OCI-LY7 (cell line): ENCODE results near the gene OTUD7B.

Experiments used
- CTCF ChIP-seq: fragments of 200-600 bp; sonication (generic); conservative IDR thresholded peaks from 2 replicates; pipeline ENCODE4 v1.5.1; 2014; ENCODE audit warnings: mild to moderate bottlenecking, antibody characterized with exemption, low read length, moderate library complexity, mixed read lengths
- EZH2phosphoT487 ChIP-seq: fragments of 200-600 bp; sonication (generic); IDR thresholded peaks from 2 replicates; pipeline ENCODE4 v1.6.1; 2018; ENCODE audit warnings: low read depth, borderline replicate concordance, mild to moderate bottlenecking, mixed run types, antibody characterized with exemption, low read length, moderate library complexity, mixed read lengths

- no peak for TF ChIP-seq CTCF
- TF ChIP-seq EZH2phosphoT487 = no peak
Measured at GRCh38 chr1:149995927-149996326, 14.6 kb downstream of the OTUD7B start.
